ENCODE data around the gene FTCDNL1.

GRCh38 chr2:199757233-199757870, 93.6 kb downstream of the FTCDNL1 start:
- TF ChIP-seq MAX (IDR thresholded peaks at IDR 0.05) (no peak), YY1 (IDR thresholded peaks at IDR 0.05; ENCODE audit: low read depth) (no peak), CREB1 (IDR thresholded peaks at IDR 0.05; ENCODE audit: low read depth) (no peak), NFIC (IDR thresholded peaks at IDR 0.05) (no peak), TAF1 (IDR thresholded peaks at IDR 0.05; ENCODE audit: low read depth) (no peak), RAD21 (IDR thresholded peaks at IDR 0.05; ENCODE audit: low read depth) (no peak), FOXM1 (IDR thresholded peaks at IDR 0.05; ENCODE audit: borderline replicate concordance, low read depth) (no peak), EP300 (IDR thresholded peaks at IDR 0.05; ENCODE audit: borderline replicate concordance) (no peak)
- TF ChIP-seq, protein P1, sequence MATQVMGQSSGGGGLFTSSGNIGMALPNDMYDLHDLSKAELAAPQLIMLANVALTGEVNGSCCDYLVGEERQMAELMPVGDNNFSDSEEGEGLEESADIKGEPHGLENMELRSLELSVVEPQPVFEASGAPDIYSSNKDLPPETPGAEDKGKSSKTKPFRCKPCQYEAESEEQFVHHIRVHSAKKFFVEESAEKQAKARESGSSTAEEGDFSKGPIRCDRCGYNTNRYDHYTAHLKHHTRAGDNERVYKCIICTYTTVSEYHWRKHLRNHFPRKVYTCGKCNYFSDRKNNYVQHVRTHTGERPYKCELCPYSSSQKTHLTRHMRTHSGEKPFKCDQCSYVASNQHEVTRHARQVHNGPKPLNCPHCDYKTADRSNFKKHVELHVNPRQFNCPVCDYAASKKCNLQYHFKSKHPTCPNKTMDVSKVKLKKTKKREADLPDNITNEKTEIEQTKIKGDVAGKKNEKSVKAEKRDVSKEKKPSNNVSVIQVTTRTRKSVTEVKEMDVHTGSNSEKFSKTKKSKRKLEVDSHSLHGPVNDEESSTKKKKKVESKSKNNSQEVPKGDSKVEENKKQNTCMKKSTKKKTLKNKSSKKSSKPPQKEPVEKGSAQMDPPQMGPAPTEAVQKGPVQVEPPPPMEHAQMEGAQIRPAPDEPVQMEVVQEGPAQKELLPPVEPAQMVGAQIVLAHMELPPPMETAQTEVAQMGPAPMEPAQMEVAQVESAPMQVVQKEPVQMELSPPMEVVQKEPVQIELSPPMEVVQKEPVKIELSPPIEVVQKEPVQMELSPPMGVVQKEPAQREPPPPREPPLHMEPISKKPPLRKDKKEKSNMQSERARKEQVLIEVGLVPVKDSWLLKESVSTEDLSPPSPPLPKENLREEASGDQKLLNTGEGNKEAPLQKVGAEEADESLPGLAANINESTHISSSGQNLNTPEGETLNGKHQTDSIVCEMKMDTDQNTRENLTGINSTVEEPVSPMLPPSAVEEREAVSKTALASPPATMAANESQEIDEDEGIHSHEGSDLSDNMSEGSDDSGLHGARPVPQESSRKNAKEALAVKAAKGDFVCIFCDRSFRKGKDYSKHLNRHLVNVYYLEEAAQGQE (IDR thresholded peaks at IDR 0.05; ENCODE audit: low read depth): no peak

Measured in Ishikawa (cell line).